ENCODE results near the gene PTOV1. TPM values are rescaled to one million over a fixed set of nuclear protein-coding genes. Genes with fewer than 3 reads are reported as not detected.

Gene PTOV1
- total and polyA plus RNA-seq, 10 of the 15 experiments (the other 5 are each of a cell fraction or from before 2014, with no cell fraction given), result 3.2 to 83.5 (median 22.3) TPM

DNA sequence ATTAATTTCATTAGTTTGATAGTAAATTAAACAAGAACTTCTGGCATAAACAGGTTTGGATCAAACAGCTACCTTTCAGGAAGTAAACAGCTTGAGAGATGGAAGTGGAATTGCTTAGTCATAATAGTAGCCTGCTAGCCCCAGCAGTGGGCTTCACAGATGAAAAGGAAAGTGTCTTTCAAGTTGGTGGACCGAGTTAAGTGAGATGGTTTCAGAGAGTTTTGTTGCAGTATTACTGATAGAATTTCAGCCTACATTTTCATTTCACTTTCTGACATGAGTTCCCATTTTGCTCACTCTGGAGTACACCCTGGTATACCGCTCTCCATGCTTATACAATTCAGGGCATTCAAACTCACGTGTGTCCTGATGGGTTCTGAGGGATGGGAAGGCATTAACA lies 2.0 kb upstream of the PTOV1 start:
- BruUV-seq (replicated peaks), result no TSS peak
- DNase-seq (ENCODE audit: low read depth, low spot score) (peak; percentile 32), ATAC-seq (peak; percentile 15), FAIRE-seq (peak; percentile 49)
- Histone ChIP-seq H3K79me2 (ENCODE audit: control insufficient read depth, insufficient read depth, low read length) (peaks cover 6% of the 10 kb centered on the region), H4K20me1 (ENCODE audit: control insufficient read depth, insufficient read depth) (no peaks in the 10 kb centered on the region), H3K9ac (ENCODE audit: control insufficient read depth, insufficient read depth, low read length) (no peak overlapping the region), H3K36me3 (ENCODE audit: control insufficient read depth in 2 of 2, insufficient read depth in 2 of 2, low read length in 1 of 2) (no peaks in the 10 kb centered on the region; a peak in 1 of 4 replicates), H3K4me3 (no peak overlapping the region), H3K27me3 (replicated peaks in 1 of 2; ENCODE audit: control insufficient read depth in 2 of 2, insufficient read depth in 2 of 2, low read length in 1 of 2) (no peaks in the 10 kb centered on the region), H3K4me1 (ENCODE audit: control insufficient read depth, insufficient read depth, low read length) (peaks cover 36% of the 10 kb centered on the region), H3K9me3 (replicated peaks; ENCODE audit: control insufficient read depth, insufficient read depth, low read length) (peaks cover 5% of the 10 kb centered on the region; the same call in 2 of the 3 replicates), H3K4me2 (ENCODE audit: control insufficient read depth, insufficient read depth) (peak overlapping the region; percentile 32; the same call in 1 of the 2 replicates), H2AFZ (ENCODE audit: control insufficient read depth, low read depth, low read length) (no peak overlapping the region), H3K27ac (ENCODE audit: control insufficient read depth, insufficient read depth) (no peak overlapping the region)
- CTCF ChIA-PET, result interaction anchor here (0.7 to 1.6 kb wide), 4 partner anchors 20 to 1358 kb away, joined by 3 to 6 read pairs (median 4); partner anchors contain the start of gene FUZ
- 2% methylated on average over 3 of the region's 3 CpGs for WGBS (ENCODE audit: insufficient coverage, insufficient replicate concordance, low lambda C conversion rate, missing lambda C conversion rate)
- POLR2A ChIA-PET, result interaction anchor here (1.2 to 2.7 kb wide), 2 partner anchors 20 to 206 kb away, joined by 4 to 12 read pairs; no protein-coding TSS in a partner anchor
- SMC1A ChIA-PET (ENCODE audit: uncharacterized antibody, unreplicated experiment), result no interaction called here
- intact Hi-C loops (cut with micrococcal nuclease; ENCODE audit: unreplicated experiment) (no loop called here), in situ Hi-C loops (cut with MboI) (no loop called here)
- RAD21 ChIA-PET (ENCODE audit: unreplicated experiment), result interaction anchor here (0.7 to 1.6 kb wide), 3 partner anchors 21 to 39 kb away, joined by 3 read pairs; partner anchors contain the start of gene AKT1S1
- TF ChIP-seq BCL11A (IDR thresholded peaks at IDR 0.05; ENCODE audit: low read depth, low read length) (peak; percentile 52; the same call in 1 of the 2 replicates), JUNB (IDR thresholded peaks at IDR 0.05) (peak; percentile 80), PAX5 (IDR thresholded peaks at IDR 0.05; ENCODE audit: borderline replicate concordance, low read depth, low read length) (peak; percentile 48; the same call in 1 of the 2 replicates), IKZF2 (IDR thresholded peaks at IDR 0.05) (peak; percentile 23 to 49; a peak in 3 of 4 replicates), RUNX3 (IDR thresholded peaks at IDR 0.05; ENCODE audit: low read length) (peak; percentile 58), MEF2A (IDR thresholded peaks at IDR 0.05; ENCODE audit: insufficient read depth, low read depth, low read length) (no peak), EED (IDR thresholded peaks at IDR 0.05; ENCODE audit: low read depth) (0 out of 2 replicates have a peak, but pooled peaks have one; percentile 21), ETV6 (conservative IDR thresholded peaks at IDR 0.05 in 1 of 2, IDR thresholded peaks at IDR 0.05 in 1 of 2; ENCODE audit: borderline replicate concordance in 1 of 2, low read depth in 1 of 2) (peak in 1 of 2 experiments; percentile 49; a peak in 1 of 4 replicates), IRF4 (IDR thresholded peaks at IDR 0.05; ENCODE audit: low read depth, low read length) (peak; percentile 79), NFYA (IDR thresholded peaks at IDR 0.05; ENCODE audit: borderline replicate concordance, low read depth, low read length) (no peak), BHLHE40 (IDR thresholded peaks at IDR 0.05; ENCODE audit: borderline replicate concordance in 1 of 2, low read depth in 2 of 2, low read length in 1 of 2) (no peak), SMARCA5 (IDR thresholded peaks at IDR 0.05) (0 out of 2 replicates have a peak, but pooled peaks have one; percentile 19), MTA3 (IDR thresholded peaks at IDR 0.05; ENCODE audit: borderline replicate concordance, low read length) (peak; percentile 45; the same call in 1 of the 2 replicates), ATF7 (IDR thresholded peaks at IDR 0.05; ENCODE audit: low read depth) (no peak), MTA2 (IDR thresholded peaks at IDR 0.05; ENCODE audit: low read depth) (no peak), CREM (IDR thresholded peaks at IDR 0.05; ENCODE audit: low read depth) (no peak), CBX5 (IDR thresholded peaks at IDR 0.05; ENCODE audit: low read depth) (peak; percentile 92), SPI1 (IDR thresholded peaks at IDR 0.05; ENCODE audit: borderline replicate concordance, insufficient read depth, low read depth, low read length) (peak; percentile 12; the same call in 1 of the 2 replicates), POU2F2 (IDR thresholded peaks at IDR 0.05; ENCODE audit: borderline replicate concordance, low read depth, low read length) (0 out of 3 replicates have a peak, but pooled peaks have one; percentile 24)
- TF ChIP-seq, protein P1, sequence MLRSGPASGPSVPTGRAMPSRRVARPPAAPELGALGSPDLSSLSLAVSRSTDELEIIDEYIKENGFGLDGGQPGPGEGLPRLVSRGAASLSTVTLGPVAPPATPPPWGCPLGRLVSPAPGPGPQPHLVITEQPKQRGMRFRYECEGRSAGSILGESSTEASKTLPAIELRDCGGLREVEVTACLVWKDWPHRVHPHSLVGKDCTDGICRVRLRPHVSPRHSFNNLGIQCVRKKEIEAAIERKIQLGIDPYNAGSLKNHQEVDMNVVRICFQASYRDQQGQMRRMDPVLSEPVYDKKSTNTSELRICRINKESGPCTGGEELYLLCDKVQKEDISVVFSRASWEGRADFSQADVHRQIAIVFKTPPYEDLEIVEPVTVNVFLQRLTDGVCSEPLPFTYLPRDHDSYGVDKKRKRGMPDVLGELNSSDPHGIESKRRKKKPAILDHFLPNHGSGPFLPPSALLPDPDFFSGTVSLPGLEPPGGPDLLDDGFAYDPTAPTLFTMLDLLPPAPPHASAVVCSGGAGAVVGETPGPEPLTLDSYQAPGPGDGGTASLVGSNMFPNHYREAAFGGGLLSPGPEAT (IDR thresholded peaks at IDR 0.05; ENCODE audit: low read depth), result no peak

All from GM12878 (cell line).